ENCODE results near the gene SH3TC1.

SH3TC1 gene

GRCh38 chr4:8280158-8280875, 81.2 kb downstream of the SH3TC1 start:
- no peak for DNase-seq

- DNase-seq = no peak
Measured at GRCh38 chr4:8280876-8281440, 81.9 kb downstream of the SH3TC1 start.

GRCh38 chr4:8281519-8282133, 82.5 kb downstream of the SH3TC1 start:
- no peak for DNase-seq

GRCh38 chr4:8282134-8282641, 83.1 kb downstream of the SH3TC1 start:
- DNase-seq = no peak

GRCh38 chr4:8282742-8283141, 83.7 kb downstream of the SH3TC1 start:
- DNase-seq = no peak

GRCh38 chr4:8283161-8283560, 84.1 kb downstream of the SH3TC1 start:
- no peak for DNase-seq

- DNase-seq = no peak
Measured at GRCh38 chr4:8283631-8284121, 84.6 kb downstream of the SH3TC1 start.

- DNase-seq = no peak
Measured at GRCh38 chr4:8284391-8284790, 85.3 kb downstream of the SH3TC1 start.

GRCh38 chr4:8285143-8285975, 86.3 kb downstream of the SH3TC1 start:
- DNase-seq = no peak

- no peak for DNase-seq
Measured at GRCh38 chr4:8285976-8286718, 87.1 kb downstream of the SH3TC1 start.

- no peak for DNase-seq
Measured at GRCh38 chr4:8286719-8287342, 87.7 kb downstream of the SH3TC1 start.

- DNase-seq = no peak
Measured at GRCh38 chr4:8287343-8288280, 88.5 kb downstream of the SH3TC1 start.

- no peak for DNase-seq
Measured at GRCh38 chr4:8289151-8289750, 90.2 kb downstream of the SH3TC1 start.

- no peak for DNase-seq
Measured at GRCh38 chr4:8289956-8290700, 91.0 kb downstream of the SH3TC1 start.

GRCh38 chr4:8290701-8290970, 91.5 kb downstream of the SH3TC1 start:
- DNase-seq = no peak

Data from DMS53 (cell line).